Progenitor cell of endocrine pancreas (in vitro differentiated cells): ENCODE results near the gene FOXP1. TPM values are rescaled to one million over a fixed set of nuclear protein-coding genes. Genes with fewer than 3 reads are reported as not detected.

Experiments
- DNase-seq: peaks from one replicate; pipeline ENCODE4 v3.0.0; 2021; ENCODE audit warnings: low spot score; ENCODE audit not compliant: unreplicated experiment
- H3K27ac Mint-ChIP-seq: 2 replicates; pipeline ENCODE4 v1.8.0; 2021; ENCODE audit warnings: mild to moderate bottlenecking, moderate library complexity, mixed read lengths
- H3K27me3 Mint-ChIP-seq: 2 replicates; pipeline ENCODE4 v1.8.0; 2021; ENCODE audit warnings: mixed read lengths
- H3K36me3 Mint-ChIP-seq: 2 replicates; pipeline ENCODE4 v1.8.0; 2022; ENCODE audit warnings: mixed read lengths; ENCODE audit not compliant: insufficient read depth
- H3K4me1 Mint-ChIP-seq: 2 replicates; pipeline ENCODE4 v1.8.0; 2021; ENCODE audit warnings: low read depth, mixed read lengths
- H3K4me3 Mint-ChIP-seq: 2 replicates; pipeline ENCODE4 v1.8.0; 2021; ENCODE audit warnings: low read depth, mild to moderate bottlenecking, moderate library complexity, mixed read lengths
- H3K9me3 Mint-ChIP-seq: 2 replicates; pipeline ENCODE4 v1.8.0; 2021; ENCODE audit warnings: low read depth, mixed read lengths
- total RNA-seq: library from RNA; stranded (reverse); gene quantifications from 2 replicates; pipeline ENCODE4 v1.2.1, GENCODE V29; 2021
- TF ChIP-seq, protein P1 (sequence below): fragments of 200-600 bp; sonication (generic); IDR thresholded peaks from one replicate; pipeline ENCODE4 v1.5.0; 2021; ENCODE audit warnings: antibody characterized with exemption, mild to moderate bottlenecking; ENCODE audit not compliant: unreplicated experiment

Gene FOXP1
- total RNA-seq, 1 donor from 2014 or later, result 242 TPM

DNA sequence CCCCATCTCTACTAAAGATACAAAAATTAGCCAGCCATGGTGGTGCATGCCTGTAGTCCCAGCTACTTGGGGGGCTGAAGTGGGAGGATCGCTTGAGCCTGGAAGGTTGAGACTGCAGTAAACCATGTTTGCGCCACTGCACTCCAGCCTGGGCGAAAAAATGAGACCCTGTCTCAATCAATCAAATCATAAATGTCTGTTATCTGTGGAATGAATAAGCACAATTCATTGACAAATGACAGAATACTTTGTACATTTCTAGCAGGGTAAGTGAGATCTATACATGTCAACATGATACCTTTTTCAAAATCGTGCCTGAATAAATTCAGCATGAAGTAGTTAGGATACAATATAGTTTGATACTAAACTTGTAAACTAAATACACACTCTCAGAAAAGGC lies 181.2 kb downstream of the FOXP1 start:
- no peaks in the 10 kb centered on the region for H3K9me3 Mint-ChIP-seq
- TF ChIP-seq, protein P1, sequence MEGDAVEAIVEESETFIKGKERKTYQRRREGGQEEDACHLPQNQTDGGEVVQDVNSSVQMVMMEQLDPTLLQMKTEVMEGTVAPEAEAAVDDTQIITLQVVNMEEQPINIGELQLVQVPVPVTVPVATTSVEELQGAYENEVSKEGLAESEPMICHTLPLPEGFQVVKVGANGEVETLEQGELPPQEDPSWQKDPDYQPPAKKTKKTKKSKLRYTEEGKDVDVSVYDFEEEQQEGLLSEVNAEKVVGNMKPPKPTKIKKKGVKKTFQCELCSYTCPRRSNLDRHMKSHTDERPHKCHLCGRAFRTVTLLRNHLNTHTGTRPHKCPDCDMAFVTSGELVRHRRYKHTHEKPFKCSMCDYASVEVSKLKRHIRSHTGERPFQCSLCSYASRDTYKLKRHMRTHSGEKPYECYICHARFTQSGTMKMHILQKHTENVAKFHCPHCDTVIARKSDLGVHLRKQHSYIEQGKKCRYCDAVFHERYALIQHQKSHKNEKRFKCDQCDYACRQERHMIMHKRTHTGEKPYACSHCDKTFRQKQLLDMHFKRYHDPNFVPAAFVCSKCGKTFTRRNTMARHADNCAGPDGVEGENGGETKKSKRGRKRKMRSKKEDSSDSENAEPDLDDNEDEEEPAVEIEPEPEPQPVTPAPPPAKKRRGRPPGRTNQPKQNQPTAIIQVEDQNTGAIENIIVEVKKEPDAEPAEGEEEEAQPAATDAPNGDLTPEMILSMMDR, result no peak
- peaks cover 3% of the 10 kb centered on the region for H3K36me3 Mint-ChIP-seq
- H3K27me3 Mint-ChIP-seq, result no peaks in the 10 kb centered on the region
- H3K4me3 Mint-ChIP-seq, result no peak overlapping the region
- DNase-seq, result no peak
- peaks cover 64% of the 10 kb centered on the region for H3K4me1 Mint-ChIP-seq
- H3K27ac Mint-ChIP-seq, result peak overlapping the region; percentile 57

DNA sequence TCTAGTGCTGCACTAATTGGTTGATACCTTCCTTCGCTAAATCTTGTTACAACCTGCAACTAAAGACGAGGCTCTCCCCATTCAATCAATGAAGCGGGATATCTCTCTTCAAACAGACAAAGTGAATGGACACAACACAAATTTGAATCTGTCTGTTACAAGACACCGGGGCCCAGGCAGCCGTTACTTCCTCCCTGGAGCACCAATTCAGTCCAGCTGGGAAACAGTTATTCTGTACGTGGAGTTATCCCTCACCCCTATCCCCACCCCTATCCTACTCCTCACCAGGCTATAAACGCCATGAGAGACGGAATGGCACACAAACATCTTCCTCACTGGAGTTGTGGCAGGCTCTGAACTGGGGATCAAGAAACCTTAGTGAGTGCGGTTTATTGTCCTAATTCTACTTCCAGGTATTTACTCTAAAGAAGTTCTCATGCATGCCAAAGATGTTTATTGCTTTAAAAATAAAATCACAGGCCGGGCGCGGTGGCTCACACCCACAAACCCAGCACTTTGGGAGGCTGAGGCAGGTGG lies 181.8 kb downstream of the FOXP1 start:
- TF ChIP-seq, protein P1, result no peak
- peaks cover 62% of the 10 kb centered on the region for H3K4me1 Mint-ChIP-seq
- peak overlapping the region; percentile 57 for H3K27ac Mint-ChIP-seq
- peaks cover 3% of the 10 kb centered on the region for H3K36me3 Mint-ChIP-seq
- no peaks in the 10 kb centered on the region for H3K9me3 Mint-ChIP-seq
- no peaks in the 10 kb centered on the region for H3K27me3 Mint-ChIP-seq
- no peak for DNase-seq
- no peak overlapping the region for H3K4me3 Mint-ChIP-seq

DNA sequence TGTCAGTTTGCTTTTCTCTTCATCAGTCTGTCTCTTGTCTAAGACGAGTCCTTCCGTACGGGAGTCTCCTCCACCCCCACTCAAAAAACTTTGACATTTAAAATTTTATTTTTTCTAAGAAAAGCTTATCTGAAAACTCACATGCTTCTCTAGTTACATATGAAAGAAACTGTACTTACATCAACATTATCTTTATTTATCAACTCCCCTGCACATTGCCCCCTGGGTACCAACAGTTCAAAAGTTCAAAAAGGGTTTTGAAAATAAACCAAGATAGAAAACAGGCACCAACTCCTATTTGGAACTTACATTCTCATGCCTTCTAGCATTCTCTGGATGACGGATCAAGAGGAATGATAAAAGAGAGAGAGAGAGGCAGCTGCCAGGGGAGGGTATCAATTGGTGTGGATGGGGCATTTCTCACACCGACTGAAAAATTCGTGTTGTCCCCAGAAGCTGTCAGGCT lies 182.5 kb downstream of the FOXP1 start:
- TF ChIP-seq, protein P1, result no peak
- Mint-ChIP-seq H3K4me3 (no peak overlapping the region), H3K4me1 (peaks cover 60% of the 10 kb centered on the region), H3K27ac (no peak overlapping the region), H3K9me3 (no peaks in the 10 kb centered on the region), H3K36me3 (peaks cover 3% of the 10 kb centered on the region), H3K27me3 (no peaks in the 10 kb centered on the region)
- no peak for DNase-seq

- peaks cover 52% of the 10 kb centered on the region for H3K4me1 Mint-ChIP-seq
- TF ChIP-seq, protein P1, result no peak
- no peak overlapping the region for H3K27ac Mint-ChIP-seq
Observed at GRCh38 chr3:71399478-71399877, 184.1 kb downstream of the FOXP1 start.

DNA sequence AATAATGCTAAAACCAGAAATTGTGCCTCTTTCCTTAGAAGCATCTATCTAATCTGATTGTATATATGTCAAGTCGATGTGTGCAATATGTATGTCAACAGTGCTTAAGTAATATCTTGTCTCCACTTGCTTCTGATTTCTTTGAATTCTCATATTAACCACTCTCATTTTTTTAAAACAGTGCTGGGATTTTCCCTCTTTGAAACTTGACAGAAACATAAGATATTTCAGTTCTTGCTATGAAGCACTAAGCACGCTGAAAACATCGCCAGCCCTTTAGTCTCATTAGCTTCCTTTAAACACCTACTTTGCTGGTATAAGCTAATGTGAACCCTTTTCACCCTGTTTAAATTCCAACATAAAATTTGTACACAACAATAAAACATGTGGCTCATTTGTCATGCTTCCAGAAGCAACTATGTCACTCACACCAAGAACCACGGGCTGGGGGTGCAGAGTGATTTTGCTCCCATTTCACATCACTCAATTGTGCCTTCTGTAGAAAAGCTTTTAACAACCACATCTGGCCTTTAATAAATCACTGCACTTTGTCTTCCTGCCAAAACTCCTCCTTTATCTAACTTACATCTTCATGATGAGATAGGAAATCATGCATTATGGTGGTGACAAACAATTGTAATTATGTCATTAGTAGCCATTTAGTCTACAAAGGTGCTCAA lies 185.2 kb downstream of the FOXP1 start:
- H3K9me3 Mint-ChIP-seq, result no peaks in the 10 kb centered on the region
- H3K27me3 Mint-ChIP-seq, result no peaks in the 10 kb centered on the region
- peaks cover 2% of the 10 kb centered on the region for H3K36me3 Mint-ChIP-seq
- TF ChIP-seq, protein P1, result no peak
- H3K4me1 Mint-ChIP-seq, result peaks cover 50% of the 10 kb centered on the region
- no peak overlapping the region for H3K4me3 Mint-ChIP-seq
- H3K27ac Mint-ChIP-seq, result no peak overlapping the region
- DNase-seq, result no peak

More at GRCh38 chr3:71399478-71399877, 184.1 kb downstream of the FOXP1 start:
- Mint-ChIP-seq H3K36me3 (peaks cover 2% of the 10 kb centered on the region), H3K4me3 (no peak overlapping the region), H3K27me3 (no peaks in the 10 kb centered on the region), H3K9me3 (no peaks in the 10 kb centered on the region)
- no peak for DNase-seq
